Measurements from ENCODE around the gene DNAJC5. TPM values are rescaled to one million over a fixed set of nuclear protein-coding genes. Genes with fewer than 3 reads are reported as not detected.

DNAJC5 gene
- 22.6 to 29.0 TPM (median 28.3 TPM) in 5 replicates for total RNA-seq (2022; extraction: Qiagen RNA extraction)

DNA sequence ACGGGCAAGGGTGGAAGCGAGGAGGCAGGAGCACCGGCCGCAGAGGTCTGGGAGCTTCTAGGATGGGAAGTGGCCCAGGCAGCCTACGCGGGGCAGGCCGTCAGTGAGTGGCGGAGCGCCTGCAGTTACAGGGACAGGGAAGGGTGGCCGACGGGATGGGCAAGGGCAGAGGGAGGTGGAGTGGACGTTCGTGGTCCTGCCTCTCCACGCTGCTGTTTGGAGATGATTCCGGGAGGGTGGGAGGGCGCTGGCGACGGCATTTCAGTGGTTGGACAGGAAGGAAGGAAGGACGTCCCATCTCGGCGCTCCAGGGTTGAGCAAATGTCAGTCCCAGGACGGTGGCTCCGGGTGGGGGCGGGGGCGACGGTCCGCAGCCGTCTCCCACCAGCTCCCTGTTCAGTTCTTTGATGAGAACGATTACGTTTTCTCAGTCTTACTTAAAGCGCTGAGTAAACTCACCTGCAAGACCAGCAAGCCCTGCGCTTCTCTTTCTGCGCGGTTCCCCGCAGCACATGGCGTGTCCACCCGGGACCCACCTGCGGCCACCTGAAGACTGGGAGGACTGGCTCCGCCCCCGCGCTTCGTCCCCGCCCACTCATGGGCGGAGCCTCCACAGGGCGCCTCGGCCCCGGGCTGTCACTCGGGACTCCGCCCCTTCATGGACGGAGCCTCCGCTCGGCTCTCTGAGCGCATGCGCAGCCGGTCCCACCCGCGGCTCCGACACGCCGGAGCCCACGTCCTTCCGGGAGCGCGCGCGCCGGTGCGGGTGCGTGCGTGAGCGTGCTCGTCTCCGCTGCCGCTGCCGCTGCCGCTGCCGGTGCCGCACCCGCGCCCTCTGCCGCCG, at the start of gene DNAJC5:
Gene DNAJC5 (plus strand): TSS at position 769 of the 844 bp plus-strand sequence. CDS start 33,220 bp downstream, outside the sequence.

GRCh38 chr20:63861365-63861934, 33.5 kb upstream of the DNAJC5 start, which contains the start of gene ABHD16B:
ABHD16B (plus strand) TSS chr20:63861498; CDS start chr20:63861541, 43 bp downstream.

GRCh38 chr20:63864978-63865640, 29.8 kb upstream of the DNAJC5 start, which contains the start of gene TPD52L2:
TPD52L2 (plus strand) TSS chr20:63865270; CDS start chr20:63865366, 96 bp downstream.

GRCh38 chr20:63955827-63956663, 61.1 kb downstream of the DNAJC5 start, which contains the start of gene UCKL1:
UCKL1 (minus strand) TSS chr20:63956416; CDS start chr20:63956372, 44 bp downstream.

DNA sequence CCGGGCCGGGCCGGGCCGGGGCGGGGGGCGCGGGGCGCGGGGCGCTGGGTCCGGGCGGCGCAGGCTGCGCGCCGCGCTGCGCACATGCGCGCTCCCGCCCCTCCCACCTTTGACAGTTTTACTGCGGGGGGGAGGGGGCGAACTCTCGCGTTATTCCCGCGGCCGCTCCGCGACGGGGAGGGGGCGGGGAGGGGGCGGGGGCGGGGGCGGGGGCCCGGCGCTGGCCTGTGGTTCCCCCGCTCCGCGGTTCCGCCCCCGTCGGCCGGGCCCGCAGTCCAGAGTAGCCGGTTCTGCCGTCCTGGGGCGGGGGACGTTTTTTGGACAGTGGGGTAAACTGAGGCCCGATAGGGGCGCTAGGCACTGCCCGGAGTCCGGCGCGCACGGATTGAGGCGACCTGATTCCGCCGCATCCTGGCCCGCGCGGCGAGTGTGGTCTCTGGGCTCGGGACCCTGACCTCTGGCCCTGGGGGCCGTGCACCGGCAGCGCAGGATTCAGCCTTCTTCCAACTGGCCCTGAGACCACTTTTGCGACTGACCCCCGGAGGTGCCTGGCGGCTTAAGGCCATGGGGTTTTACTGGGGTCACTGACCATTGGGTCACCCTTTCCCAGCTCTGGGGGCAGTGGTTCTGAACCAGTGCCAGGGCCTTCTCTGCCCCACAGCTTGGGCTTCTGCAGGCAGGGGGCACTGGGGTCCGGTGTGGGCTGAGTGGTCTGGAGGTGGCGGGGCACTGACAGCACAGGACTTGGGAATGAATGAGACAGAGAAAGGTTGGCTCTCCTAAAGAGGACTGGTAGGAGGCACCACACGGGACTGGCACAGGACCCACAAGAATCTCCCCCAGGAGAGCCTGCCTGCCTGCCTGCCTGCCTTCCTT, 75.2 kb downstream of the DNAJC5 start, which contains the start of gene ZNF512B:
Gene ZNF512B (minus strand): TSS at position 93 of the 876 bp plus-strand sequence. CDS start 1,980 bp downstream, outside the sequence.

DNA sequence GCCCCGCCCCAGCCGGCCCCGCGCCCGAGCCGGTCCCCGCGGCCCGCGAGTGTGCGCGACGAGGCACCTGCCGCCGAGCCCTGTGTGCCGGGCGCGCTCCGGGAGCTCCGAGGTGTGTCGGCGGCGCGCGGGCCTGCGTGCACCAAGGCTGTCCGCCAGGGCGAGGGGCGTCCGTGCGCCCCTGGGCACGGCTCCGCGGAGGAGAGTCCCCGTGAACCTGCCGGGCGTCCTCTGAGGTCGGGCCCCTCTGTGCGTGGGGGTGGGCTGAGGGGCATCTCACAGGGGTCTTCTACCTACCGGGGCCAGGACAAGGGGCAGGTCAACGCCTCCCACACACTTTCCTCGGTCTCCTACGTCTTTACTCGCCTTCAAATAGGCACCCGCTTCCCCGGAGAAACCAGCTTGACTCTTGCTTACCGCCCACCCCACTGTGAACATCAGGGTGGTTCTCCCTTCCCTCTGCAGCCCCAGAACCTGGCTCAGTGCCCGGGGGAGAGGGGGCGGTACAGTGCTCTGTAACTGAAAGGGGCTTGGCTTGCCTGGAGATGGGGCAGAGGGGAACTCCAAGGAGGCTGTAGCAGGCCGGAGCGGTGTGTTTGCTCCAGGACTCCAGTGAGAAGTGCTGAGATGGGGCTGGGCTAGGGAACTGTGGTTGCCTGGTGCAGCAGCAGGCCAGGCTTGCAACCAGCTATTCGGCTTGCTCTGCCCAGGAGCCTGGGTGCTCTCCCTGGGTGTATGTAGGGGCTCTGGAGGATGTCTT, 84.8 kb downstream of the DNAJC5 start, which contains the start of gene SAMD10:
Gene SAMD10 (minus strand): TSS at position 86 of the 760 bp plus-strand sequence. CDS start 175 bp downstream, outside the sequence.

DNA sequence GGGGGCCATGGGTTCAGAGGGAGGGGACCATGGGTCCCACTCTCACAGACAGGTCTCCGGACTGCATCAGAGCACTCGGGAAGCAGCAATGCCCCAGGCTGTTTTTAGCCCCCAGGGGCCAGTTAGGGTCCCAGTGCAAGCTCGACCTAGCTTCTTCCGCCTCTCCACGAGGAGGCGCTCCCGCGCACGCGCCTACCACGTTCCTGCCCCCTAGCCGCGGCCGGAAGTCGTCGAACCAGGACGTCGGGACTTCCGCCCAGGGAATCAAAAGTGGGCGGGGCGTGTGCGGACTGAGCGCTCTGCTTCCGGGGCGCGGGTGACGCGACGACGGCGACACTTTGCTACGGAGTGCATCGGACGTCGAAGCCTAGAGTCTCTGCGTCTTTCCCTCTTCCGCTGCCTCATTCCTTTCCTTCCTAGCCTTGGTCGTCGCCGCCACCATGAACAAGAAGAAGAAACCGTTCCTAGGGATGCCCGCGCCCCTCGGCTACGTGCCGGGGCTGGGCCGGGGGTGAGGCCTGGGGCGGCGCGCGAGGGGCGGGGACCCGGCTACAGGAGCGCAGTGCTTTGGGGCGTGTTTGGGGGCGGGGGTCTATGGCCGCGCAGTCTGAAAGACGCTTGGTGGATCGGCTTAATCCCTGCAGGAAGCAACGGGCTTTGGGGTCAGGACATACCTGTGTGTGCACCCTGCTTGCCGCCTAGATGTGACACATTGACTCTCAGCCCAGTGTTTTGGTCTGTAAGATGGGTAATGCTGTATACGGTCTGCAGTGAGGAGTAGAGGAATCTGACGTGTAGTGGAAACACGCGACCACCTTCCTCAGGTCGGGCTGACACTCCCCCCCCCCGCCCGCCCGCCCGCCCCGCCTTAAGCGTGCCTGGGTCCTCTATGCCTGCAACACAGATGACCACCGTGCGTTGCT, 86.1 kb downstream of the DNAJC5 start, which contains the start of gene PRPF6:
Gene PRPF6 (plus strand): TSS at position 327 of the 923 bp plus-strand sequence. CDS start 114 bp downstream, at position 441.

Other genes starting within 250 kb of the DNAJC5 start
- 7.7 to 11.7 TPM (median 9.6 TPM) in 5 replicates for gene STMN3, start 241.7 kb upstream of the DNAJC5 start, total RNA-seq (2022; extraction: Qiagen RNA extraction)
- gene RTEL1, start 236.8 kb upstream of the DNAJC5 start, total RNA-seq (2022; extraction: Qiagen RNA extraction): 3.4 to 10.0 TPM (median 7.0 TPM) in 5 replicates
- gene TNFRSF6B, start 198.5 kb upstream of the DNAJC5 start, total RNA-seq (2022; extraction: Qiagen RNA extraction): 0.35 to 1.5 TPM (median 0.93 TPM) in 5 replicates
- 30.6 to 40.0 TPM (median 36.2 TPM) in 5 replicates for gene ARFRP1, start 187.2 kb upstream of the DNAJC5 start, total RNA-seq (2022; extraction: Qiagen RNA extraction)
- gene ZGPAT, start 187.1 kb upstream of the DNAJC5 start, total RNA-seq (2022; extraction: Qiagen RNA extraction): 22.0 to 30.9 TPM (median 26.9 TPM) in 5 replicates
- gene LIME1, start 158.5 kb upstream of the DNAJC5 start, total RNA-seq (2022; extraction: Qiagen RNA extraction): 5.6 to 12.4 TPM (median 9.3 TPM) in 5 replicates
- 55.9 to 105 TPM (median 96.0 TPM) in 5 replicates for gene SLC2A4RG, start 155.3 kb upstream of the DNAJC5 start, total RNA-seq (2022; extraction: Qiagen RNA extraction)
- gene ZBTB46, start 63.9 kb upstream of the DNAJC5 start, total RNA-seq (2022; extraction: Qiagen RNA extraction): 0.75 to 1.1 TPM (median 0.92 TPM) in 5 replicates
- not detected in 5 replicates for gene ABHD16B, start 33.6 kb upstream of the DNAJC5 start, total RNA-seq (2022; extraction: Qiagen RNA extraction)
- 126 to 137 TPM (median 132 TPM) in 5 replicates for gene TPD52L2, start 29.9 kb upstream of the DNAJC5 start, total RNA-seq (2022; extraction: Qiagen RNA extraction)
- gene UCKL1, start 61.3 kb downstream of the DNAJC5 start, total RNA-seq (2022; extraction: Qiagen RNA extraction): 25.1 to 39.5 TPM (median 33.0 TPM) in 5 replicates
- gene ZNF512B, start 74.8 kb downstream of the DNAJC5 start, total RNA-seq (2022; extraction: Qiagen RNA extraction): 9.0 to 13.6 TPM (median 12.2 TPM) in 5 replicates
- not detected in 5 replicates for gene SAMD10, start 84.5 kb downstream of the DNAJC5 start, total RNA-seq (2022; extraction: Qiagen RNA extraction)
- gene PRPF6, start 86.0 kb downstream of the DNAJC5 start, total RNA-seq (2022; extraction: Qiagen RNA extraction): 49.2 to 55.6 TPM (median 53.8 TPM) in 5 replicates
- gene C20orf204, start 141.1 kb downstream of the DNAJC5 start, total RNA-seq (2022; extraction: Qiagen RNA extraction): 0.15 to 0.65 TPM (median 0.42 TPM) in 5 replicates
- gene SOX18, start 154.5 kb downstream of the DNAJC5 start, total RNA-seq (2022; extraction: Qiagen RNA extraction): 1.1 to 2.7 TPM (median 2.3 TPM) in 5 replicates
- 30.7 to 50.1 TPM (median 46.7 TPM) in 5 replicates for gene TCEA2, start 168.1 kb downstream of the DNAJC5 start, total RNA-seq (2022; extraction: Qiagen RNA extraction)
- 19.9 to 36.6 TPM (median 34.3 TPM) in 5 replicates for gene RGS19, start 184.4 kb downstream of the DNAJC5 start, total RNA-seq (2022; extraction: Qiagen RNA extraction)
- 0.73 to 1.2 TPM (median 0.99 TPM) in 5 replicates for gene OPRL1, start 185.0 kb downstream of the DNAJC5 start, total RNA-seq (2022; extraction: Qiagen RNA extraction)
- 0.90 to 2.3 TPM (median 2.2 TPM) in 5 replicates for gene LKAAEAR1, start 189.3 kb downstream of the DNAJC5 start, total RNA-seq (2022; extraction: Qiagen RNA extraction)
- gene NPBWR2, start 212.4 kb downstream of the DNAJC5 start, total RNA-seq (2022; extraction: Qiagen RNA extraction): not detected in 5 replicates